Measurements from ENCODE around the gene ZNF174. TPM values are rescaled to one million over a fixed set of nuclear protein-coding genes. Genes with fewer than 3 reads are reported as not detected.

The ZNF174 gene
- total RNA-seq, 1 donor from 2014 or later, result 13.7 TPM

- H3K9me3 Mint-ChIP-seq (ENCODE audit: unreplicated experiment), result peaks cover 29% of the 10 kb centered on the region
- no peaks in the 10 kb centered on the region for H3K27me3 Mint-ChIP-seq (ENCODE audit: unreplicated experiment)
- no peak for DNase-seq (ENCODE audit: extremely low spot score, unreplicated experiment)
- no peak overlapping the region for H3K27ac Mint-ChIP-seq (ENCODE audit: unreplicated experiment)
- no peak for TF ChIP-seq CTCF (IDR thresholded peaks at IDR 0.05)
- no peaks in the 10 kb centered on the region for H3K4me1 Mint-ChIP-seq (ENCODE audit: unreplicated experiment)
- peaks cover 72% of the 10 kb centered on the region for H3K36me3 Mint-ChIP-seq (ENCODE audit: unreplicated experiment)
- no peak overlapping the region for H3K4me3 Mint-ChIP-seq (ENCODE audit: unreplicated experiment)
These were observed 7.7 kb downstream of the ZNF174 start for GRCh38 chr16:3408561-3409197.

DNA sequence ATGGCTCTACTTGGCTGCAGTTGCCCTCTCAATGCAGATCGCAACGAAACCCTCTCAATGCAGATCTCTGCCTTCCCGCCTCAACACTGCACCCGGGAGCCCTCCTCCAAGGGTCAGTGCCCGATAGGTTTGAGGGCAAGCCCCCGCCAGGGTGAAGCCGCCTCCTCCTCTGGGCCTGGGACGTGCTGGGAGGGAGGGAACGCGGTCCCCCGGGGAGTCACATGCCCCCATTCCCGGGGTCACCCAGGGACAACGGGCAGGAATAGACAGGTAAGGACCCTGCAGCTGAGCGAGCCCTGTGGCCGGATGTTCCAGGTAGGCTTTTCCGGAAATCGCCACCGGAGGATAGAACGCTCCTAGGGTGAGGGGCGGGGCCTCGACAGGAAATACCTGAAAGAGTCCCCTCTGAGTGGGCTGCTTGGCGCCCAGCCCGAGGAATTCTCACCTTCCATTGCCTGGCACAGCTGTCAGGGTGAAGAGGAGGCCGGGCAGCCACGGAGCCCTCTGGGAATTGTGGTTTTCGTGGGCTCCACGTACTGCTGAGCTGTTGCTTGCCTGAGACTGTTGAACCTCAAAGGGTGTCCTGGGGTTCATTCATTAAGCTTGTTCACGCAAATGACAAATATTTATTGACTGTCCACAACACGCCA lies 12.8 kb downstream of the ZNF174 start:
- no peak for TF ChIP-seq CTCF (IDR thresholded peaks at IDR 0.05)
- no peak for DNase-seq (ENCODE audit: extremely low spot score, unreplicated experiment)
- Mint-ChIP-seq H3K4me3 (ENCODE audit: unreplicated experiment) (no peak overlapping the region), H3K27me3 (ENCODE audit: unreplicated experiment) (no peaks in the 10 kb centered on the region), H3K9me3 (ENCODE audit: unreplicated experiment) (peaks cover 21% of the 10 kb centered on the region), H3K27ac (ENCODE audit: unreplicated experiment) (no peak overlapping the region), H3K36me3 (ENCODE audit: unreplicated experiment) (peaks cover 28% of the 10 kb centered on the region), H3K4me1 (ENCODE audit: unreplicated experiment) (no peaks in the 10 kb centered on the region)

DNA sequence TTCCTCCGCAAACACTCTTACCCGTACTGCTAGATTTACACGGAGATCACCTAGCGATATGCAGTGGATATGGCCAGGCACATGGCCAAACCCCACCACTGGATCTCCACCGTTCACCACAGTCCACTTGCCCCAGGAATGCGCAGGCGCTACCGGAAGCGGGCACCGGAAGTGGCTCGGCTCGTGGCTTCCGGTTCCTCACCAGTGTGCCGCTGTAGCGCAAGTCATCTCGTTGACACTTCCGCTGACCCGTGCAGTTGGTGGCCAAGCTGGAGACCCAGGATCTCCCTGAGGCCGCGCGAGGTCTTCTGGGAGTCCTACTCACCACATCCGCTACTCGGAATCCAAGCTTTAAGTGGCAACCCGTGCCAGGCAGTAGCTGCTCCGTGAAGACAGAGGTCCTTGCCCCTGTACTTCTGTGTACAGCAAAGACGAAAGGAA lies 30.8 kb downstream of the ZNF174 start:
- H3K4me3 Mint-ChIP-seq (ENCODE audit: unreplicated experiment), result no peak overlapping the region
- H3K27ac Mint-ChIP-seq (ENCODE audit: unreplicated experiment), result no peak overlapping the region
- H3K36me3 Mint-ChIP-seq (ENCODE audit: unreplicated experiment), result peaks cover 9% of the 10 kb centered on the region
- H3K27me3 Mint-ChIP-seq (ENCODE audit: unreplicated experiment), result no peaks in the 10 kb centered on the region
- no peak for DNase-seq (ENCODE audit: extremely low spot score, unreplicated experiment)
- TF ChIP-seq CTCF (IDR thresholded peaks at IDR 0.05), result no peak
- no peaks in the 10 kb centered on the region for H3K4me1 Mint-ChIP-seq (ENCODE audit: unreplicated experiment)
- no peaks in the 10 kb centered on the region for H3K9me3 Mint-ChIP-seq (ENCODE audit: unreplicated experiment)

DNA sequence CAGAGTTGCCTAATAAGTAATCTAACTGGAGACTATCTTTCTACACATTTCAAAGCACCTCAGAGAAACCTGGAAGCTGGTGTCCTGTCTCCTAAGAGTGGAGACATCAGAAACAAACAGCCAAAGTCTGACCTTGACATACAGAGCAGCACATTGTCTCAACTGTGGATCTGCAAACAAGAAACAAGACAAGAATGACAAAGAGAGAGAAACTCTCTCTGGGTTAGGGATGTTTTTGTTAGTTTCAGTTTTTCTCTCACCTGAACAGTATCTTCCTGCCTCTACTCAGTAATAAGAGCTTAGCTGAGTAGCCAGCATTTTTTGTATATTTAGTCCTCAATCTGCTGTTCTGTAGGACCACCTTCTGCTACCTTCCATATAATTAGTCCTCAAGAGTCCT lies 33.4 kb downstream of the ZNF174 start:
- TF ChIP-seq CTCF (IDR thresholded peaks at IDR 0.05), result no peak
- no peaks in the 10 kb centered on the region for H3K27me3 Mint-ChIP-seq (ENCODE audit: unreplicated experiment)
- no peak overlapping the region for H3K27ac Mint-ChIP-seq (ENCODE audit: unreplicated experiment)
- no peak overlapping the region for H3K4me3 Mint-ChIP-seq (ENCODE audit: unreplicated experiment)
- no peak for DNase-seq (ENCODE audit: extremely low spot score, unreplicated experiment)
- peaks cover 1% of the 10 kb centered on the region for H3K9me3 Mint-ChIP-seq (ENCODE audit: unreplicated experiment)
- H3K4me1 Mint-ChIP-seq (ENCODE audit: unreplicated experiment), result no peaks in the 10 kb centered on the region
- H3K36me3 Mint-ChIP-seq (ENCODE audit: unreplicated experiment), result peaks cover 14% of the 10 kb centered on the region

DNA sequence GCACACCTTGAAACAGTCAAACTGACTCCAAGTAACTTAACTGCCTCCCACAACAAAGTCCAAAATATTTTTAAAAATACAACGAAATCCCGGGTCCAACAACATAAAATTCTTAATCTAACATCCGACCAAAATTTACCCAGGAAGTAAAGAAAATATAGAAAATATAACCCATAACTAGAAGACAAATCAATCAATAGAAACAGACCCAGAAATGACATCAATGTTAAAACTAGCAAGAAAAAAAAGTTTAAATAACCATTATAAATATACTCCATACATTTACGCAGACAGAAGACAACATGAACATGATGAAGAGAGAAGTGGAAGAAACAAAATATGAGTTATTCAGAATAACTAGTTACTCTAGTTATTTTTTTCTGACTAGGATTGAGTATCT lies 38.6 kb downstream of the ZNF174 start:
- Mint-ChIP-seq H3K27me3 (ENCODE audit: unreplicated experiment) (no peaks in the 10 kb centered on the region), H3K4me1 (ENCODE audit: unreplicated experiment) (peaks cover 5% of the 10 kb centered on the region), H3K4me3 (ENCODE audit: unreplicated experiment) (no peak overlapping the region), H3K27ac (ENCODE audit: unreplicated experiment) (no peak overlapping the region), H3K9me3 (ENCODE audit: unreplicated experiment) (peaks cover 10% of the 10 kb centered on the region), H3K36me3 (ENCODE audit: unreplicated experiment) (peaks cover 12% of the 10 kb centered on the region)
- no peak for TF ChIP-seq CTCF (IDR thresholded peaks at IDR 0.05)
- no peak for DNase-seq (ENCODE audit: extremely low spot score, unreplicated experiment)

Measured in osteocyte (in vitro differentiated cells).